Measurements from ENCODE around the gene GEMIN5. TPM values are rescaled to one million over a fixed set of nuclear protein-coding genes. Genes with fewer than 3 reads are reported as not detected.
A peak's percentile ranks its signal among the peaks of the same experiment; 100 is the strongest.
"Not testable (repeated sequence)": the region's sequence is repeated elsewhere in the genome, so short reads cannot be mapped to it uniquely, and the experiment has no call there.

GEMIN5 gene
- total RNA-seq, 4 donors from 2014 or later, result 16.7 to 20.5 (median 18.9) TPM

DNA sequence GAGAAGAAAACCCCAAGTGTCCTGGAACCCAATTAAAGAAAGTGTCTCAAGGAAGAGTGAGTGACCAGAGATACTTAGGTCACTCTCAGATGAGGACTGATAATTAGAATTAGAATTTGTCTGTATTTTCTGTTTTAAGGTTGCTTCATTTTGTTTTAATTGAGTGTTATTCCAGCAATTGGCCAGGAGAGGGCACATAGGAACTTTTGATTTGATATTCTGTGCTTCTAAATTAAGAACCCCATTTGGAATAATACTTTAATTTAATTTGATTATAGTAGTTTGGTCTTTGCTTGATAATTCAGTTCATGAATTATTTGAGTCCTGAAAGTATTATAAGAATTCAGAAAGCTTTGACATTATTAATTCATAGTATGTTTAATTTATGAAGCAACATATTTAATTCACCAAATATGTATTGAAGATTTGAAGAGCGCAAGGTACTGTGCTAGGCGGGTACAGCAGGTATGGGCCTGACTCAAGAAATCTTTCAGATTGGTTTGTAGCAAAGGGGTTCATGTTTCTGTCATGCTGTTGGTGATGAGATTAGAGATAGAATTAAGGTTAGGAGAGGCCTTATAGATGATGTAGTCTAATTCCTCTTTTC is 7.8 kb upstream of the GEMIN5 start:
- no peak for DNase-seq (ENCODE audit: low spot score in 2 of 2)
- 91 to 96% methylated on average over 2 of the region's 2 CpGs for WGBS, 2 donors
- TF ChIP-seq, protein P1, sequence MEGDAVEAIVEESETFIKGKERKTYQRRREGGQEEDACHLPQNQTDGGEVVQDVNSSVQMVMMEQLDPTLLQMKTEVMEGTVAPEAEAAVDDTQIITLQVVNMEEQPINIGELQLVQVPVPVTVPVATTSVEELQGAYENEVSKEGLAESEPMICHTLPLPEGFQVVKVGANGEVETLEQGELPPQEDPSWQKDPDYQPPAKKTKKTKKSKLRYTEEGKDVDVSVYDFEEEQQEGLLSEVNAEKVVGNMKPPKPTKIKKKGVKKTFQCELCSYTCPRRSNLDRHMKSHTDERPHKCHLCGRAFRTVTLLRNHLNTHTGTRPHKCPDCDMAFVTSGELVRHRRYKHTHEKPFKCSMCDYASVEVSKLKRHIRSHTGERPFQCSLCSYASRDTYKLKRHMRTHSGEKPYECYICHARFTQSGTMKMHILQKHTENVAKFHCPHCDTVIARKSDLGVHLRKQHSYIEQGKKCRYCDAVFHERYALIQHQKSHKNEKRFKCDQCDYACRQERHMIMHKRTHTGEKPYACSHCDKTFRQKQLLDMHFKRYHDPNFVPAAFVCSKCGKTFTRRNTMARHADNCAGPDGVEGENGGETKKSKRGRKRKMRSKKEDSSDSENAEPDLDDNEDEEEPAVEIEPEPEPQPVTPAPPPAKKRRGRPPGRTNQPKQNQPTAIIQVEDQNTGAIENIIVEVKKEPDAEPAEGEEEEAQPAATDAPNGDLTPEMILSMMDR (IDR thresholded peaks at IDR 0.05), result peak in 1 of 3 donors; percentile 33
- no peak for TF ChIP-seq POLR2A (IDR thresholded peaks at IDR 0.05)
- no peak overlapping the region for H3K4me3 ChIP-seq (ENCODE audit: low read depth, poor library complexity, severe bottlenecking)
- intact Hi-C loops (cut with DNase I; ENCODE audit: low total_unique reads), result no loop called here

DNA sequence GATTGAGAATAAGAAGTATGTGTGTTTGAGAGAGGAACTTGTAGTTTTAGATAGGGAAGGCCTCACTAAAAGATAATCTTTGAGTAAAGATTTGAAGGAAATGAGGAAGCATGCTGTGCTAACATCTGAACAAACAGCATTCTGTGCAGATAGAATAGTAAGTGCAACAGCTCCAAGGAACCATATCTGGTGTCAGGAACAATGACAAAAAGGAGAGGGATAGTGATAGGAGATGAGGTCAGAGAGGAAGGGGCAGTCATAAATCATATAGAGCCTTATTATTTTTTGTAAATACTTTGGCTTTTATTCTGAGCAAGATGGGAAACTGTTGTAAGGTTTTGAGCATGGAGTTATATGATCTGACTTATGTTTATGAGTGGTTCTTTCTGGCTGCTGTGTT is 6.7 kb upstream of the GEMIN5 start:
- H3K4me3 ChIP-seq (ENCODE audit: low read depth, poor library complexity, severe bottlenecking), result no peak overlapping the region
- intact Hi-C loops (cut with DNase I; ENCODE audit: low total_unique reads), result no loop called here
- DNase-seq (ENCODE audit: low spot score in 2 of 2), result no peak
- no peak for TF ChIP-seq POLR2A (IDR thresholded peaks at IDR 0.05)
- TF ChIP-seq, protein P1 (IDR thresholded peaks at IDR 0.05), result no peak

DNA sequence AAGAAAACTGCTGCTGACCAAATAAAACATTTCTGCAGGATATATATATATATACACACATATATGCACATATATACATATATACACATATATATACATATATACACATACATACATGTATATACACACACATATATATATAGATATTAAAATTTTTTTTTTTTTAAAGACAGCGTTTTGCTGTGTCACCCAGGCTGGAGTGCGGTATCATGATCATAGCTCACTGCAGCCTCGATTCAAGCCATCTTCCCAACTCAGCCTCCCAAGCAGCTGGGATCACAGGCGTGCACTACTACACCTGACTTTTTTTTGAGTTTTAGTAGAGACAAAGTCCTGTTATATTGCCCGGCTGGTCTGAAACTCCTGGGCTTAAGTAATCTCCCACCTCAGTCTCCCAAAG is 5.5 kb upstream of the GEMIN5 start:
- 80 to 87% methylated on average over 5 of the region's 5 CpGs for WGBS, 2 donors
- no peak for DNase-seq (ENCODE audit: low spot score in 2 of 2)
- intact Hi-C loops (cut with DNase I; ENCODE audit: low total_unique reads), result no loop called here
- no peak overlapping the region for H3K4me3 ChIP-seq (ENCODE audit: low read depth, poor library complexity, severe bottlenecking)
- TF ChIP-seq POLR2A (IDR thresholded peaks at IDR 0.05), result no peak
- TF ChIP-seq, protein P1 (IDR thresholded peaks at IDR 0.05), result no peak

DNA sequence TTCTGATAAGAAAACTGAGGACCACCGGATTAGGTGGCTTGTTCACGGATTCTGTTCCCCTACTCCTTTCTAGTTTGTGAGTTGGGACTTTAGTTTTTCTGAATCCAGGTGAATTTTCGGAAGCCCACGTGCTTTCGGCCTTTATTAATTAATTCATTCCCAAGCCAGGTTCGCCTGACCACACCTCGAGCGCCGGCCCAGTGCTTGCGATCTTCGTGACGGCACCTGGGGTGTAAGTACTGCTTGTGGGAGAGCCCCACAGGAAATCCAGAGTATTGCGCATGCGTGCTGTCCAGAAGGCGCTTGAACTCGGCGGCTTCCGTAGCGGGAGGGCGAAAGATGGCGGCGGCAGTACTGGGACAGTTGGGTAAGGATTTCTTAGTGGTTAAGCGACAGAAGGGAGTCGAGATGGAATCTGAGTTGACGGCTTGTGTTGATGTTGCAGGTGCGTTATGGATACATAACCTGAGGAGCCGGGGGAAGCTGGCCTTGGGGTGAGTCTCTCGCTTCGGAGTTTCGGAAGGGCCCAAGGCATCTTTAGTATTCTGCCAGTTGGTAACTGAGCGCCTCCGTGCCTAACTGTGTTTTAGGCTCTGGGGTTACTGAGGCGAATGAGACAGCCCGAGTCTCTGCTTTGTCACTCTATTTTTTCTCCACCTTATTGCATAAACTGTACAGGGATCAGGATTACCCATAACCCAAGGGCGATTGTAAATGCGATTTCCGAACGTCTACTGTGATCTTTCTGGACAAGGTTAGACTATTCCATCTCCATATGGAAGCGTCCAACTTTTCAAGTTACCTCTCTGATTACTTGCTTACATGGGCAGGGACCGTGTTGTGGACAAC is 3.0 kb upstream of the GEMIN5 start, which contains the start of gene MRPL22:
Gene MRPL22 (plus strand): TSS at position 302 of the 849 bp plus-strand sequence. CDS start 38 bp downstream, at position 340.
- intact Hi-C loops (cut with DNase I; ENCODE audit: low total_unique reads), result no loop called here
- 1% methylated on average over 40 of the region's 40 CpGs for WGBS, 2 donors
- TF ChIP-seq POLR2A (IDR thresholded peaks at IDR 0.05), result no peak
- TF ChIP-seq, protein P1 (IDR thresholded peaks at IDR 0.05), result no peak
- DNase-seq (ENCODE audit: low spot score in 2 of 2), result peak; percentile 91 to 98
- peak within 1 kb of the TSS; percentile 33 for H3K4me3 ChIP-seq (ENCODE audit: low read depth, poor library complexity, severe bottlenecking)

DNA sequence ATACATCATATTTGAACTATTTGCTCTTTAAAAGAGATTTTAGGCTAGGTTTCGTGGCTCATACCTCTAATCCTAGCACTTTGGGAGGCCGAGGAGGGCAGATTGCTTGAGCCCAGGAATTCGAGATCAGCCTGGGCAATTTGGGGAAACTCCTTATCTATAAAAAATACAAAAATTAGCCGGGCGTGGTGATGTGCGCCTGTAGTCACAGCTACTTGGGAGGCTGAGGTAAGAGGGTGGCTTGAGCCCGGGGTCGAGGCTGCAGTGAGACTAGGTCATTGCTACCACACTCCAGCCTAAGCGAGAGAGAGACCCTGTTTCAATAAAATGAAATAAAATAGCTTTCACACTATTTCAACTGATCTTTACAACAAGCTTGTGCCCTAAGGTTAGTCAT is 2.4 kb upstream of the GEMIN5 start:
- no peak for TF ChIP-seq POLR2A (IDR thresholded peaks at IDR 0.05)
- TF ChIP-seq, protein P1 (IDR thresholded peaks at IDR 0.05), result no peak
- DNase-seq (ENCODE audit: low spot score in 2 of 2), result no peak
- intact Hi-C loops (cut with DNase I; ENCODE audit: low total_unique reads), result no loop called here
- H3K4me3 ChIP-seq (ENCODE audit: low read depth, poor library complexity, severe bottlenecking), result no peak overlapping the region
- WGBS, 2 donors, result 84 to 88% methylated on average over 9 of the region's 9 CpGs

DNA sequence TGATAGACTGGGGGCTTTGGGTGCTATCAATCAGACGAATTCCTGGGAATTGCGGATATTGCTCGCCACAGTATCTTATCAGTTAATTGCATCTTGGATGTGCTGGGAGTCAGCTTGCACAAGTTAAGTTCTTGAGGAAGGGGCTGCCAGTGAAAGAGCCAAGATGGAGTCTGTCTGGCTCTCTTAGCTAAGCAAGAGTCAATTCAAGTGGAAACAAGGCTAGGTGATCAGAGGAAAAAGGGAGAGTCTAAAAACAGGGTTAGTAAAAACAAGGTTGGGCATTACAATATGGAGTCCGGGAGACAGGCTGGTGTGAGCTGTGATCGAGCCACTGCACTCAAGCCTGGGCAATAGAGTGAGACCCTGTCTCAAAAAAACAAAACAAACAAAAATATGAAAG is 1.4 kb upstream of the GEMIN5 start:
- WGBS, 2 donors, result 83 to 87% methylated on average over 5 of the region's 5 CpGs
- intact Hi-C loops (cut with DNase I; ENCODE audit: low total_unique reads); DNase-seq (ENCODE audit: low spot score in 2 of 2); H3K4me3 ChIP-seq (ENCODE audit: low read depth, poor library complexity, severe bottlenecking): not testable (repeated sequence)
